GM18498 (cell line): ENCODE results near the gene USP17L24.
"Not testable (repeated sequence)": the region's sequence is repeated elsewhere in the genome, so short reads cannot be mapped to it uniquely, and the experiment has no call there.

ENCODE experiments used
- ATAC-seq: cut with Tn5 transposase; IDR thresholded peaks from one replicate; pipeline ENCODE4 v1.9.1; 2021; ENCODE audit warnings: mild to moderate bottlenecking, moderate library complexity; ENCODE audit not compliant: unreplicated experiment

Gene USP17L24, protein sequence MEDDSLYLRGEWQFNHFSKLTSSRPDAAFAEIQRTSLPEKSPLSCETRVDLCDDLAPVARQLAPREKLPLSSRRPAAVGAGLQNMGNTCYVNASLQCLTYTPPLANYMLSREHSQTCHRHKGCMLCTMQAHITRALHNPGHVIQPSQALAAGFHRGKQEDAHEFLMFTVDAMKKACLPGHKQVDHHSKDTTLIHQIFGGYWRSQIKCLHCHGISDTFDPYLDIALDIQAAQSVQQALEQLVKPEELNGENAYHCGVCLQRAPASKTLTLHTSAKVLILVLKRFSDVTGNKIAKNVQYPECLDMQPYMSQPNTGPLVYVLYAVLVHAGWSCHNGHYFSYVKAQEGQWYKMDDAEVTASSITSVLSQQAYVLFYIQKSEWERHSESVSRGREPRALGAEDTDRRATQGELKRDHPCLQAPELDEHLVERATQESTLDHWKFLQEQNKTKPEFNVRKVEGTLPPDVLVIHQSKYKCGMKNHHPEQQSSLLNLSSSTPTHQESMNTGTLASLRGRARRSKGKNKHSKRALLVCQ

DNA sequence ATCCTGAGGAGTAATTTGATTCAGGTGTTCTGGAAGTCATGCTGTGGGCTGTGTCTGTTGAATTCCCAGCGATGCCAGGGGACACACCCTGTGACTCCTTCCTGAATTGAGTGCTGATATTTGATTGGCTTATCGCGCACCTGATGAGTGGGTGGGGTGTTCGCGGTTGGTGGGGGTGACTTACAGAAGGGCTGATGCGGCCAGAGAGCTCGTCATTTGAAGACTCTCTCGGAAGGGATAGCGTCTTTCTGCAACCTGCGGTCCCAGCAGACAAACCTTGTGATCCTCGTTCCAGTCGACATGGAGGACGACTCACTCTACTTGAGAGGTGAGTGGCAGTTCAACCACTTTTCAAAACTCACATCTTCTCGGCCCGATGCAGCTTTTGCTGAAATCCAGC is at the start of gene USP17L24:
Gene USP17L24 (plus strand): TSS at position 301 of the 400 bp plus-strand sequence. CDS start 0 bp downstream, at position 301.
- ATAC-seq = not testable (repeated sequence)

- ATAC-seq = not testable (repeated sequence)
Observed at GRCh38 chr4:9324191-9324590, 774 bp upstream of the USP17L24 start.

DNA sequence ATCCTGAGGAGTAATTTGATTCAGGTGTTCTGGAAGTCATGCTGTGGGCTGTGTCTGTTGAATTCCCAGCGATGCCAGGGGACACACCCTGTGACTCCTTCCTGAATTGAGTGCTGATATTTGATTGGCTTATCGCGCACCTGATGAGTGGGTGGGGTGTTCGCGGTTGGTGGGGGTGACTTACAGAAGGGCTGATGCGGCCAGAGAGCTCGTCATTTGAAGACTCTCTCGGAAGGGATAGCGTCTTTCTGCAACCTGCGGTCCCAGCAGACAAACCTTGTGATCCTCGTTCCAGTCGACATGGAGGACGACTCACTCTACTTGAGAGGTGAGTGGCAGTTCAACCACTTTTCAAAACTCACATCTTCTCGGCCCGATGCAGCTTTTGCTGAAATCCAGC is 4.6 kb downstream of the USP17L24 start, which contains the start of gene USP17L25:
Gene USP17L25 (plus strand): TSS at position 301 of the 400 bp plus-strand sequence. CDS start 0 bp downstream, at position 301.
- ATAC-seq = not testable (repeated sequence)

GRCh38 chr4:9334358-9334757 is 9.4 kb downstream of the USP17L24 start, which contains the start of gene USP17L26:
USP17L26 (plus strand) TSS chr4:9334658; CDS start chr4:9334658, 0 bp downstream.
- ATAC-seq = not testable (repeated sequence)

DNA sequence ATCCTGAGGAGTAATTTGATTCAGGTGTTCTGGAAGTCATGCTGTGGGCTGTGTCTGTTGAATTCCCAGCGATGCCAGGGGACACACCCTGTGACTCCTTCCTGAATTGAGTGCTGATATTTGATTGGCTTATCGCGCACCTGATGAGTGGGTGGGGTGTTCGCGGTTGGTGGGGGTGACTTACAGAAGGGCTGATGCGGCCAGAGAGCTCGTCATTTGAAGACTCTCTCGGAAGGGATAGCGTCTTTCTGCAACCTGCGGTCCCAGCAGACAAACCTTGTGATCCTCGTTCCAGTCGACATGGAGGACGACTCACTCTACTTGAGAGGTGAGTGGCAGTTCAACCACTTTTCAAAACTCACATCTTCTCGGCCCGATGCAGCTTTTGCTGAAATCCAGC is 14.1 kb downstream of the USP17L24 start, which contains the start of gene USP17L5:
Gene USP17L5 (plus strand): TSS at position 301 of the 400 bp plus-strand sequence. CDS start 0 bp downstream, at position 301.
- ATAC-seq = not testable (repeated sequence)

DNA sequence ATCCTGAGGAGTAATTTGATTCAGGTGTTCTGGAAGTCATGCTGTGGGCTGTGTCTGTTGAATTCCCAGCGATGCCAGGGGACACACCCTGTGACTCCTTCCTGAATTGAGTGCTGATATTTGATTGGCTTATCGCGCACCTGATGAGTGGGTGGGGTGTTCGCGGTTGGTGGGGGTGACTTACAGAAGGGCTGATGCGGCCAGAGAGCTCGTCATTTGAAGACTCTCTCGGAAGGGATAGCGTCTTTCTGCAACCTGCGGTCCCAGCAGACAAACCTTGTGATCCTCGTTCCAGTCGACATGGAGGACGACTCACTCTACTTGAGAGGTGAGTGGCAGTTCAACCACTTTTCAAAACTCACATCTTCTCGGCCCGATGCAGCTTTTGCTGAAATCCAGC is 18.9 kb downstream of the USP17L24 start, which contains the start of gene USP17L27:
Gene USP17L27 (plus strand): TSS at position 301 of the 400 bp plus-strand sequence. CDS start 0 bp downstream, at position 301.
- ATAC-seq = not testable (repeated sequence)

GRCh38 chr4:9348593-9348992 is 23.6 kb downstream of the USP17L24 start, which contains the start of gene USP17L28:
USP17L28 (plus strand) TSS chr4:9348893; CDS start chr4:9348893, 0 bp downstream.
- not testable (repeated sequence) for ATAC-seq

DNA sequence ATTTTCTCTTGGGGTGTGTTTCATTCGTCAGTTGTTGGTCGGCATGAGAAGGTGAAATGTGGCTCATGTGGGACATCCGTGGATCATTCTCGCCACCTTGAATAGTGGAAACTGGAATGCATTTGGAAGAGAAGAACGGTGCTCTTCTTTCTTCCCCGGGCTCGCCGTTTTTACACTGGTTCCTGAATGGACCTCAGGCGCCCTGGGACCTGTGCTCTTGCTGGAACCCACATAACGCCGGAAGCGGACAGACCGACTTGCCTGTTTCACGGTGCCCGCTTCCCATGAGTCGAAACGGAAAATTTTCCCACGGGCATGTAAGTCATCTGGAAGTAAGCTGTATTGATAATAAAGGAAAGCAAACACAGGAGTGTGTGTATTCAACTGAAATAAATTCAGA is 25.9 kb downstream of the USP17L24 start:
- not testable (repeated sequence) for ATAC-seq

DNA sequence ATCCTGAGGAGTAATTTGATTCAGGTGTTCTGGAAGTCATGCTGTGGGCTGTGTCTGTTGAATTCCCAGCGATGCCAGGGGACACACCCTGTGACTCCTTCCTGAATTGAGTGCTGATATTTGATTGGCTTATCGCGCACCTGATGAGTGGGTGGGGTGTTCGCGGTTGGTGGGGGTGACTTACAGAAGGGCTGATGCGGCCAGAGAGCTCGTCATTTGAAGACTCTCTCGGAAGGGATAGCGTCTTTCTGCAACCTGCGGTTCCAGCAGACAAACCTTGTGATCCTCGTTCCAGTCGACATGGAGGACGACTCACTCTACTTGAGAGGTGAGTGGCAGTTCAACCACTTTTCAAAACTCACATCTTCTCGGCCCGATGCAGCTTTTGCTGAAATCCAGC is 28.4 kb downstream of the USP17L24 start, which contains the start of gene USP17L29:
Gene USP17L29 (plus strand): TSS at position 301 of the 400 bp plus-strand sequence. CDS start 0 bp downstream, at position 301.
- ATAC-seq = not testable (repeated sequence)

DNA sequence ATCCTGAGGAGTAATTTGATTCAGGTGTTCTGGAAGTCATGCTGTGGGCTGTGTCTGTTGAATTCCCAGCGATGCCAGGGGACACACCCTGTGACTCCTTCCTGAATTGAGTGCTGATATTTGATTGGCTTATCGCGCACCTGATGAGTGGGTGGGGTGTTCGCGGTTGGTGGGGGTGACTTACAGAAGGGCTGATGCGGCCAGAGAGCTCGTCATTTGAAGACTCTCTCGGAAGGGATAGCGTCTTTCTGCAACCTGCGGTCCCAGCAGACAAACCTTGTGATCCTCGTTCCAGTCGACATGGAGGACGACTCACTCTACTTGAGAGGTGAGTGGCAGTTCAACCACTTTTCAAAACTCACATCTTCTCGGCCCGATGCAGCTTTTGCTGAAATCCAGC is 37.9 kb downstream of the USP17L24 start, which contains the start of gene USP17L30:
Gene USP17L30 (plus strand): TSS at position 301 of the 400 bp plus-strand sequence. CDS start 0 bp downstream, at position 301.
- not testable (repeated sequence) for ATAC-seq
